ELR (cell line): ENCODE data around the gene TOMM7.

Experiments
- DNase-seq: peaks from one replicate; pipeline ENCODE4 v3.0.0-alpha.2; 2015; ENCODE audit warnings: low read depth

Gene TOMM7

GRCh38 chr7:22784346-22784745, 38.3 kb downstream of the TOMM7 start:
- DNase-seq: no peak

- DNase-seq: peak; percentile 60
These were observed 39.2 kb downstream of the TOMM7 start for GRCh38 chr7:22783421-22783820.

GRCh38 chr7:22782616-22783232, 39.9 kb downstream of the TOMM7 start:
- peak; percentile 76 for DNase-seq

GRCh38 chr7:22781230-22781711, 41.4 kb downstream of the TOMM7 start:
- peak; percentile 96 for DNase-seq

- DNase-seq: peak; percentile 28
These were observed 42.8 kb downstream of the TOMM7 start for GRCh38 chr7:22779730-22780323.

- DNase-seq: no peak
These were observed 45.7 kb downstream of the TOMM7 start for GRCh38 chr7:22776964-22777363.

- no peak for DNase-seq
These were observed 49.8 kb downstream of the TOMM7 start for GRCh38 chr7:22772885-22773284.

- DNase-seq: no peak
These were observed 50.8 kb downstream of the TOMM7 start for GRCh38 chr7:22771872-22772228.

- no peak for DNase-seq
These were observed 51.3 kb downstream of the TOMM7 start for GRCh38 chr7:22771194-22771871.

GRCh38 chr7:22765609-22766008, 57.0 kb downstream of the TOMM7 start:
- no peak for DNase-seq
